Mucosa of descending colon (tissue), 3 donors: ENCODE data around the gene ADAM15. TPM values are rescaled to one million over a fixed set of nuclear protein-coding genes. Genes with fewer than 3 reads are reported as not detected.

ENCODE experiments used
- ATAC-seq: fragments of 200-7000 bp; cut with Tn5 transposase; one replicate; pipeline ENCODE4 v1.9.1; 2020; ENCODE audit warnings: mild to moderate bottlenecking, moderate library complexity
- DNase-seq, 3 donors: peaks; one replicate each; pipeline ENCODE4 v3.0.0-alpha.2; 2020
- H3K36me3 ChIP-seq: fragments of 200-600 bp; one replicate; pipeline ENCODE4 v1.8.0; 2021; ENCODE audit warnings: low read depth, mild to moderate bottlenecking
- H3K4me1 ChIP-seq: fragments of 200-600 bp; one replicate; pipeline ENCODE4 v1.8.0; 2021; ENCODE audit warnings: low read depth, mild to moderate bottlenecking
- H3K4me3 ChIP-seq: fragments of 200-600 bp; one replicate; pipeline ENCODE4 v1.8.0; 2021; ENCODE audit warnings: mild to moderate bottlenecking
- H3K9me3 ChIP-seq: fragments of 200-600 bp; one replicate; pipeline ENCODE4 v1.8.0; 2021; ENCODE audit warnings: mild to moderate bottlenecking
- intact Hi-C, 2 donors: fragments of 100-400 bp; cut with DNase I in 1 of 2; cut with micrococcal nuclease in 1 of 2; formaldehyde crosslinking; loops; one replicate each; pipeline versions ENCODE4 v1.11.0 to v1.11.1; 2022; cut with DNase I, micrococcal nuclease
- total RNA-seq, 3 donors: library from RNA; stranded (reverse); fragmentation: NEBNext Ultra II Directional in 2 of 3; extraction: Animal tissue kit (Norgen Biotek cat#: 25700) in 2 of 3; gene quantifications; one replicate each; pipeline versions ENCODE4 v1.2.1 to v1.2.4, GENCODE V29; 2021 to 2023
- TF ChIP-seq, protein P1 (sequence below): fragments of 200-600 bp; IDR thresholded peaks from one replicate; pipeline ENCODE4 v1.8.0; 2022; ENCODE audit warnings: antibody characterized with exemption, mild to moderate bottlenecking
- donor health status: DM: no; HTN: no; CAD: no; lungs with moderate emphysema.
- donor health status: DM: no; HTN: no; CAD: no.
- donor health status: DM: no; HTN: yes; CAD: no.

The ADAM15 gene
- total RNA-seq, 3 donors from 2014 or later = 71.8 to 148 (median 79.7) TPM

DNA sequence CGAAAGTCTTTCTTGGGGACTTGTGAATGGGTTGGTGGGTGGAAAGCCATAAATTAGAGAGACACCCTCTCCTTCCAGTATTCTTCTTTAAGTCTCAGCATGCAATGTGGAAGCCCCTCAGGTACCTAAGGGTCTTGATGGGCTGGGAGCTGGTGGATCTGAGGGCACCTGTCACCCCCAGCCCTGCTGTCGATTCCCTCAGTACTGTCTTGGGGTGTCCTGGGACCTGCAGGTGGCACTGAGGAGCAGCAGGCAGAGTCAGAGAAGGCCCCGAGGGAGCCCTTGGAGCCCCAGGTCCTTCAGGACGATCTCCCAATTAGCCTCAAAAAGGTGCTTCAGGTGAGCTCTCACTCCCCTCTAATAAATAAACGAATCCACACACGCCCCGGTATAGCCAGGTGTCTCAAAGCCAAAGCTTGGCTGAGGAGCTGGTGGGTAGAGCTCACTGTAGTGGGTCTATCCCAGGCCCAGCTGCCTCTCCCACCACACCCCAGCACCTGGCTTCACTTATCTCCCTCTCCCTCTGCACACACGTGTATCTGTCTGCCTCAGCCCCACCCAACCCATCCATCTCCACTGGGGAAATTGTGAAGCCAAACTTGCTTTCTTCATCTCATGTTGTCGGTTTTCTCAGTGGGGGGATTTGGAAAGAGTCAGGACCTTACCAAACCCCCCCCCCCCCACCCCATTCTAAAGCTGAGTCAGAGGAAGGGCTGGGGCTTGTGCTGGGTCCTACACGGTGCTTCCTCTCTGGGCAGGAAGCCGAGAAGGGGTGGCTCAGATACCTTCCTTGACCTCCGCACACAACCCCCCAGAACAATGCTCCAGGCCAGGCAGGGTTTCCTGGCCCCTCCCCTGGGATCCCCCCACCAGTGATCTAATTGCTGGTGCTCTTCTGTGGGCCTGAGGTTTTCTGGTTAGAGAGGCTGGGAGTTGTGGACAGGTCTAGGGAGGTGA lies 1.6 kb downstream of the ADAM15 start:
- TF ChIP-seq, protein P1, sequence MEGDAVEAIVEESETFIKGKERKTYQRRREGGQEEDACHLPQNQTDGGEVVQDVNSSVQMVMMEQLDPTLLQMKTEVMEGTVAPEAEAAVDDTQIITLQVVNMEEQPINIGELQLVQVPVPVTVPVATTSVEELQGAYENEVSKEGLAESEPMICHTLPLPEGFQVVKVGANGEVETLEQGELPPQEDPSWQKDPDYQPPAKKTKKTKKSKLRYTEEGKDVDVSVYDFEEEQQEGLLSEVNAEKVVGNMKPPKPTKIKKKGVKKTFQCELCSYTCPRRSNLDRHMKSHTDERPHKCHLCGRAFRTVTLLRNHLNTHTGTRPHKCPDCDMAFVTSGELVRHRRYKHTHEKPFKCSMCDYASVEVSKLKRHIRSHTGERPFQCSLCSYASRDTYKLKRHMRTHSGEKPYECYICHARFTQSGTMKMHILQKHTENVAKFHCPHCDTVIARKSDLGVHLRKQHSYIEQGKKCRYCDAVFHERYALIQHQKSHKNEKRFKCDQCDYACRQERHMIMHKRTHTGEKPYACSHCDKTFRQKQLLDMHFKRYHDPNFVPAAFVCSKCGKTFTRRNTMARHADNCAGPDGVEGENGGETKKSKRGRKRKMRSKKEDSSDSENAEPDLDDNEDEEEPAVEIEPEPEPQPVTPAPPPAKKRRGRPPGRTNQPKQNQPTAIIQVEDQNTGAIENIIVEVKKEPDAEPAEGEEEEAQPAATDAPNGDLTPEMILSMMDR = no peak
- intact Hi-C loops = no loop called here
- DNase-seq (peak in 2 of 3 donors; percentile 53 to 67), ATAC-seq (no peak)
- peaks cover 29% of the 10 kb centered on the region for H3K4me1 ChIP-seq
- no peak overlapping the region for H3K4me3 ChIP-seq
- no peaks in the 10 kb centered on the region for H3K36me3 ChIP-seq
- H3K9me3 ChIP-seq = no peaks in the 10 kb centered on the region

GRCh38 chr1:155053531-155054105 lies 2.5 kb downstream of the ADAM15 start:
- ATAC-seq (no peak), DNase-seq (peak in 1 of 3 donors; percentile 33)
- TF ChIP-seq, protein P1 = no peak
- intact Hi-C loops = no loop called here
- Histone ChIP-seq H3K4me1 (peaks cover 29% of the 10 kb centered on the region), H3K36me3 (no peaks in the 10 kb centered on the region), H3K9me3 (no peaks in the 10 kb centered on the region), H3K4me3 (no peak overlapping the region)

DNA sequence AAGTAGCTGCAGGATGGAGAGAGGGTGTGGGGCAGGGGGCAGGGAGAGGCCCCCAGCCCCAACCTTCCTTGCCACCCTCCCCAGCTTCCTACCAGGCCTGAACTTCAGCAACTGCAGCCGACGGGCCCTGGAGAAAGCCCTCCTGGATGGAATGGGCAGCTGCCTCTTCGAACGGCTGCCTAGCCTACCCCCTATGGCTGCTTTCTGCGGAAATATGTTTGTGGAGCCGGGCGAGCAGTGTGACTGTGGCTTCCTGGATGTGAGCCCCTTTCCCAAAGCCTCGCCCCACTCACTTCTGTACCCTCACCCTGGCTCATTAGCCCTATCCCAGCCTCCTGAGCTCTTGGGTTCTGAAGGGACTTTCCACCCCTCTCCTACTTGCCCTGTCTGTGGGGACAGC lies 6.0 kb downstream of the ADAM15 start:
- TF ChIP-seq, protein P1 = no peak
- Histone ChIP-seq H3K9me3 (no peaks in the 10 kb centered on the region), H3K36me3 (no peaks in the 10 kb centered on the region), H3K4me1 (peaks cover 18% of the 10 kb centered on the region), H3K4me3 (no peak overlapping the region)
- ATAC-seq = no peak
- intact Hi-C loops = no loop called here
- DNase-seq = no peak

DNA sequence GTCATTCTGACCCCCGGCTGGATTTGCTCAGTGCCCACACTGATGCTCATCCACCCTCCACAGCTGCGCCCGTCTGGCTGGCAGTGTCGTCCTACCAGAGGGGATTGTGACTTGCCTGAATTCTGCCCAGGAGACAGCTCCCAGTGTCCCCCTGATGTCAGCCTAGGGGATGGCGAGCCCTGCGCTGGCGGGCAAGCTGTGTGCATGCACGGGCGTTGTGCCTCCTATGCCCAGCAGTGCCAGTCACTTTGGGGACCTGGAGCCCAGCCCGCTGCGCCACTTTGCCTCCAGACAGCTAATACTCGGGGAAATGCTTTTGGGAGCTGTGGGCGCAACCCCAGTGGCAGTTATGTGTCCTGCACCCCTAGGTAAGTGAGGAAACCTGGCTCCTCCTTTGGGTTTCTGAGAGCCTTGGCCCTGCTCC lies 6.7 kb downstream of the ADAM15 start:
- intact Hi-C loops = no loop called here
- no peaks in the 10 kb centered on the region for H3K9me3 ChIP-seq
- DNase-seq = no peak
- H3K4me1 ChIP-seq = peaks cover 18% of the 10 kb centered on the region
- TF ChIP-seq, protein P1 = no peak
- no peaks in the 10 kb centered on the region for H3K36me3 ChIP-seq
- no peak for ATAC-seq
- H3K4me3 ChIP-seq = no peak overlapping the region

DNA sequence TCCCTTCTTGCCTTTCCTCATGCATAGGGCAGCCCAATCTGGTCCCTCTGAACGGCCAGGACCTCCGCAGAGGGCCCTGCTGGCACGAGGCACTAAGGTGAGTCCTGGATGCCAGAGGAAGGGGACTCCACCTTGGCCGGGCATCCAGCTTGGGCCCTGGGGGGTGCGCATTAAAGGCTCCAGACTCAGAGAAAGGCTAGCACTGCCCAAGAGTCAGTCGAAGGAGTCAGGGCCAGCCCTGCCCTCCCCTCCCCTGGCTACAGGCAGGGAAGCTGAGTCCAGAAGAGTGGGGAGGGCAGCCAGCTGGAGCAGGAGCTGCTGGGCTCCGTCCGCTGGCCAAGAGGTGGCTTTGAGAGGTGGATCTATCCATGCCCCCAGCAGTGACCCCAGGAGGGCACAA lies 9.6 kb downstream of the ADAM15 start:
- ATAC-seq (no peak), DNase-seq (no peak)
- intact Hi-C loops = no loop called here
- no peaks in the 10 kb centered on the region for H3K9me3 ChIP-seq
- TF ChIP-seq, protein P1 = no peak
- peaks cover 28% of the 10 kb centered on the region for H3K4me1 ChIP-seq
- H3K4me3 ChIP-seq = no peak overlapping the region
- no peaks in the 10 kb centered on the region for H3K36me3 ChIP-seq
